CD8-positive, alpha-beta memory T cell (primary cell): ENCODE data around the gene ZNF354C. TPM values are rescaled to one million over a fixed set of nuclear protein-coding genes. Genes with fewer than 3 reads are reported as not detected.

Source experiments
- CTCF ChIA-PET: fragments of 350-600 bp; sonication (Branson Sonifier 250); formaldehyde crosslinking; loops from one replicate; lab custom pipeline; 2021; ENCODE audit warnings: antibody characterized with exemption; lab: Charles Lee
- POLR2A ChIA-PET: fragments of 350-600 bp; sonication (Branson Sonifier 250); formaldehyde crosslinking; loops from one replicate; lab custom pipeline; 2021; ENCODE audit warnings: antibody characterized with exemption; lab: Charles Lee
- DNase-seq, 5 donors: peaks; one replicate each; pipeline versions ENCODE4 v3.0.0 to v3.0.0-alpha.2; 2020 to 2022; ENCODE audit warnings: mixed read lengths in 1 of 5
- H3K27ac ChIP-seq: one replicate; pipeline ENCODE4 v1.7.0; 2013; ENCODE audit warnings: low read depth, mild to moderate bottlenecking, low read length, moderate library complexity
- H3K27me3 ChIP-seq: 2 replicates; pipeline ENCODE4 v1.7.0; 2013; ENCODE audit warnings: low read length, mild to moderate bottlenecking; ENCODE audit not compliant: insufficient read depth, poor library complexity, severe bottlenecking
- H3K36me3 ChIP-seq: 2 replicates; pipeline ENCODE4 v1.7.0; 2013; ENCODE audit warnings: mild to moderate bottlenecking, low read length, moderate library complexity; ENCODE audit not compliant: insufficient read depth
- H3K4me1 ChIP-seq: 2 replicates; pipeline ENCODE4 v1.7.0; 2013; ENCODE audit warnings: mild to moderate bottlenecking, low read length, moderate library complexity; ENCODE audit not compliant: insufficient read depth
- H3K4me3 ChIP-seq: 2 replicates; pipeline ENCODE4 v1.7.0; 2013; ENCODE audit warnings: mild to moderate bottlenecking, low read length
- H3K9me3 ChIP-seq: 2 replicates; pipeline ENCODE4 v1.7.0; 2013; ENCODE audit warnings: mild to moderate bottlenecking, low read length
- H3K27ac Mint-ChIP-seq, 8 donors: one replicate each; pipeline ENCODE4 v1.8.0; 2020 to 2021; ENCODE audit warnings: mixed read lengths in 8 of 8, mild to moderate bottlenecking in 6 of 8, inconsistent platforms in 3 of 8, moderate library complexity in 3 of 8
- H3K27me3 Mint-ChIP-seq, 2 donors: one replicate each; pipeline ENCODE4 v1.8.0; 2020 to 2021; ENCODE audit warnings: mixed read lengths in 2 of 2, mild to moderate bottlenecking in 1 of 2, moderate library complexity in 1 of 2
- H3K36me3 Mint-ChIP-seq, 3 donors: one replicate each; pipeline ENCODE4 v1.8.0; 2020 to 2021; ENCODE audit warnings: mixed read lengths in 3 of 3, inconsistent platforms in 1 of 3, mild to moderate bottlenecking in 1 of 3
- H3K4me1 Mint-ChIP-seq, 3 donors: one replicate each; pipeline ENCODE4 v1.8.0; 2020 to 2021; ENCODE audit warnings: mixed read lengths in 3 of 3, inconsistent platforms in 1 of 3, mild to moderate bottlenecking in 1 of 3
- H3K4me3 Mint-ChIP-seq, 7 donors: one replicate each; pipeline ENCODE4 v1.8.0; 2020 to 2021; ENCODE audit warnings: mixed read lengths in 7 of 7, mild to moderate bottlenecking in 6 of 7, moderate library complexity in 4 of 7, inconsistent platforms in 2 of 7
- H3K9me3 Mint-ChIP-seq, 5 donors: one replicate each; pipeline ENCODE4 v1.8.0; 2020 to 2022; ENCODE audit warnings: mixed read lengths in 5 of 5, mild to moderate bottlenecking in 3 of 5, moderate library complexity in 2 of 5, inconsistent platforms in 1 of 5
- polyA plus RNA-seq: library from polyadenylated mRNA; unstranded; fragments of 300-500 nt; fragmentation: Illumina TruSeq; gene quantifications from one replicate; pipeline ENCODE4 v1.2.3, GENCODE V29; 2021
- total RNA-seq, 2 experiments: library from RNA; stranded (reverse); gene quantifications; one replicate each; pipeline ENCODE4 v1.2.3, GENCODE V29; 2021

Gene ZNF354C
- total RNA-seq (1 to 10 TPM; 5.7 to 6.0 TPM), polyA plus RNA-seq (0.87 TPM)

- CTCF ChIA-PET: interaction anchor here (0.7 to 2.6 kb wide), 8 partner anchors 159 to 333 kb away, joined by 3 to 17 read pairs (median 3); partner anchors contain the start of genes ZNF354A and ZNF354B
- DNase-seq: peak; percentile 73 to 89 (median 83)
- Histone ChIP-seq H3K36me3 (no peaks in the 10 kb centered on the region), H3K27me3 (no peaks in the 10 kb centered on the region), H3K4me1 (peaks cover 20% of the 10 kb centered on the region), H3K9me3 (peaks cover 2% of the 10 kb centered on the region), H3K4me3 (peak within 1 kb of the TSS; percentile 76), H3K27ac (peak within 1 kb of the TSS; percentile 45)
- Mint-ChIP-seq H3K4me1 (peaks cover 32 to 40% (median 37%) of the 10 kb centered on the region in 3 donors), H3K27ac (peak within 1 kb of the TSS; percentile 62 to 96 (median 91)), H3K4me3 (peak within 1 kb of the TSS; percentile 91 to 98 (median 97)), H3K27me3 (peaks cover 4 to 14% of the 10 kb centered on the region in 2 donors), H3K9me3 (peaks cover 1 to 13% (median 6%) of the 10 kb centered on the region in 5 donors), H3K36me3 (peaks cover 14 to 35% (median 26%) of the 10 kb centered on the region in 3 donors)
- POLR2A ChIA-PET: interaction anchor here (0.5 to 2.2 kb wide), 5 partner anchors 11 to 330 kb away, joined by 3 to 12 read pairs (median 6); partner anchors contain the start of genes ZNF354B and ZNF879
These were observed at the start of gene ZNF354C for GRCh38 chr5:179060116-179061008. ZNF354C (plus strand) TSS chr5:179060373; CDS start chr5:179062069, 1,696 bp downstream.

GRCh38 chr5:179023528-179024189 lies 36.5 kb upstream of the ZNF354C start, which contains the start of gene ZNF879:
ZNF879 (plus strand) TSS chr5:179023804; CDS start chr5:179025005, 1,201 bp downstream.
- Histone ChIP-seq H3K4me3 (peak within 1 kb of the TSS; percentile 76), H3K9me3 (peaks cover 10% of the 10 kb centered on the region), H3K36me3 (peaks cover 18% of the 10 kb centered on the region), H3K27ac (peak within 1 kb of the TSS; percentile 55), H3K27me3 (no peaks in the 10 kb centered on the region), H3K4me1 (peaks cover 14% of the 10 kb centered on the region)
- Mint-ChIP-seq H3K27me3 (peaks cover 4% of the 10 kb centered on the region in 2 donors), H3K36me3 (peaks cover 16 to 39% (median 36%) of the 10 kb centered on the region in 3 donors), H3K27ac (peak within 1 kb of the TSS; percentile 67 to 96 (median 88)), H3K4me1 (peaks cover 9 to 24% (median 14%) of the 10 kb centered on the region in 3 donors), H3K9me3 (peaks cover 6 to 20% (median 19%) of the 10 kb centered on the region in 5 donors), H3K4me3 (peak within 1 kb of the TSS; percentile 86 to 97 (median 94))
- CTCF ChIA-PET: no interaction called here
- peak; percentile 84 to 96 (median 93) for DNase-seq
- POLR2A ChIA-PET: interaction anchor here (1.0 kb wide), 1 partner anchor 37 kb away, joined by 8 read pairs; the partner anchor contains the start of gene ZNF354C

- Mint-ChIP-seq H3K4me1 (peaks cover 0 to 2% (median 0%) of the 10 kb centered on the region in 3 donors), H3K27me3 (peaks cover 0 to 3% of the 10 kb centered on the region in 2 donors), H3K27ac (no peak overlapping the region), H3K9me3 (peaks cover 59 to 100% (median 96%) of the 10 kb centered on the region in 5 donors), H3K36me3 (peaks cover 36 to 79% (median 70%) of the 10 kb centered on the region in 3 donors), H3K4me3 (peak overlapping the region in 1 of 7 donors; percentile 5)
- POLR2A ChIA-PET: no interaction called here
- H3K4me3 ChIP-seq: peak overlapping the region; percentile 16
- peaks cover 37% of the 10 kb centered on the region for H3K36me3 ChIP-seq
- no peak for DNase-seq
- CTCF ChIA-PET: no interaction called here
- peaks cover 81% of the 10 kb centered on the region for H3K9me3 ChIP-seq
- no peak overlapping the region for H3K27ac ChIP-seq
- no peaks in the 10 kb centered on the region for H3K27me3 ChIP-seq
- H3K4me1 ChIP-seq: no peaks in the 10 kb centered on the region
These were observed 27.1 kb upstream of the ZNF354C start for GRCh38 chr5:179033004-179033580.

GRCh38 chr5:179044765-179045164 lies 15.4 kb upstream of the ZNF354C start:
- Histone ChIP-seq H3K4me3 (no peak overlapping the region), H3K27me3 (no peaks in the 10 kb centered on the region), H3K27ac (no peak overlapping the region), H3K36me3 (no peaks in the 10 kb centered on the region), H3K9me3 (no peaks in the 10 kb centered on the region), H3K4me1 (no peaks in the 10 kb centered on the region)
- CTCF ChIA-PET: no interaction called here
- H3K9me3 Mint-ChIP-seq: peaks cover 28 to 42% (median 33%) of the 10 kb centered on the region in 5 donors
- peaks cover 6 to 12% of the 10 kb centered on the region in 2 donors for H3K27me3 Mint-ChIP-seq
- peaks cover 0 to 21% (median 2%) of the 10 kb centered on the region in 3 donors for H3K36me3 Mint-ChIP-seq
- no peak for DNase-seq
- no peak overlapping the region for H3K27ac Mint-ChIP-seq
- no peaks in the 10 kb centered on the region for H3K4me1 Mint-ChIP-seq
- no peak overlapping the region for H3K4me3 Mint-ChIP-seq
- POLR2A ChIA-PET: no interaction called here

GRCh38 chr5:179051784-179052183 lies 8.4 kb upstream of the ZNF354C start:
- Histone ChIP-seq H3K27ac (no peak overlapping the region), H3K9me3 (no peaks in the 10 kb centered on the region), H3K27me3 (no peaks in the 10 kb centered on the region), H3K36me3 (no peaks in the 10 kb centered on the region), H3K4me1 (no peaks in the 10 kb centered on the region), H3K4me3 (no peak overlapping the region)
- POLR2A ChIA-PET: no interaction called here
- Mint-ChIP-seq H3K4me3 (no peak overlapping the region), H3K36me3 (peaks cover 0 to 15% (median 3%) of the 10 kb centered on the region in 3 donors), H3K27me3 (peaks cover 15 to 34% of the 10 kb centered on the region in 2 donors), H3K9me3 (peaks cover 9 to 13% (median 11%) of the 10 kb centered on the region in 5 donors), H3K27ac (no peak overlapping the region), H3K4me1 (no peaks in the 10 kb centered on the region)
- no peak for DNase-seq
- CTCF ChIA-PET: no interaction called here

GRCh38 chr5:179054036-179054785 lies 6.0 kb upstream of the ZNF354C start:
- Histone ChIP-seq H3K36me3 (no peaks in the 10 kb centered on the region), H3K27me3 (no peaks in the 10 kb centered on the region), H3K4me1 (no peaks in the 10 kb centered on the region), H3K4me3 (no peak overlapping the region), H3K27ac (no peak overlapping the region), H3K9me3 (no peaks in the 10 kb centered on the region)
- no peak overlapping the region for H3K27ac Mint-ChIP-seq
- peaks cover 0 to 4% (median 1%) of the 10 kb centered on the region in 3 donors for H3K36me3 Mint-ChIP-seq
- POLR2A ChIA-PET: no interaction called here
- H3K4me1 Mint-ChIP-seq: peaks cover 0 to under 1% (median 0%) of the 10 kb centered on the region in 3 donors
- CTCF ChIA-PET: no interaction called here
- H3K9me3 Mint-ChIP-seq: peaks cover 0 to 4% (median 2%) of the 10 kb centered on the region in 5 donors
- DNase-seq: no peak
- no peak overlapping the region for H3K4me3 Mint-ChIP-seq
- peaks cover 11 to 32% of the 10 kb centered on the region in 2 donors for H3K27me3 Mint-ChIP-seq

- CTCF ChIA-PET: no interaction called here
- POLR2A ChIA-PET: no interaction called here
These were observed 5.3 kb upstream of the ZNF354C start for GRCh38 chr5:179054876-179055275.

More at GRCh38 chr5:179054876-179055275, 5.3 kb upstream of the ZNF354C start:
- H3K4me1 Mint-ChIP-seq: peaks cover 6 to 7% (median 6%) of the 10 kb centered on the region in 3 donors
- peaks cover 0 to 3% (median 1%) of the 10 kb centered on the region in 5 donors for H3K9me3 Mint-ChIP-seq
- peaks cover under 1 to 4% (median 1%) of the 10 kb centered on the region in 3 donors for H3K36me3 Mint-ChIP-seq
- no peaks in the 10 kb centered on the region for H3K9me3 ChIP-seq
- H3K4me3 ChIP-seq: no peak overlapping the region
- DNase-seq: no peak
- no peak overlapping the region for H3K27ac Mint-ChIP-seq
- H3K4me3 Mint-ChIP-seq: no peak overlapping the region
- no peak overlapping the region for H3K27ac ChIP-seq
- no peaks in the 10 kb centered on the region for H3K27me3 ChIP-seq
- peaks cover 5% of the 10 kb centered on the region for H3K4me1 ChIP-seq
- no peaks in the 10 kb centered on the region for H3K36me3 ChIP-seq
- peaks cover 11 to 32% of the 10 kb centered on the region in 2 donors for H3K27me3 Mint-ChIP-seq
